Hepatocyte (in vitro differentiated cells): ENCODE results near the gene TCF19.

Experiments used
- EZH2 ChIP-seq: fragments of 200-600 bp; sonication (generic); IDR thresholded peaks from 2 replicates; pipeline ENCODE4 v1.6.1; 2016; ENCODE audit warnings: antibody characterized with exemption, mild to moderate bottlenecking, borderline replicate concordance
- EZH2phosphoT487 ChIP-seq: fragments of 200-600 bp; sonication (generic); IDR thresholded peaks from one replicate; pipeline ENCODE4 v1.6.1; 2018; ENCODE audit warnings: antibody characterized with exemption, mild to moderate bottlenecking, low read depth, moderate library complexity; ENCODE audit not compliant: unreplicated experiment, severe bottlenecking
- TF ChIP-seq, protein P1 (sequence below): fragments of 200-600 bp; sonication (generic); IDR thresholded peaks from 2 replicates; pipeline ENCODE4 v1.5.1; 2016; ENCODE audit warnings: antibody characterized with exemption, mild to moderate bottlenecking; ENCODE audit not compliant: poor library complexity

DNA sequence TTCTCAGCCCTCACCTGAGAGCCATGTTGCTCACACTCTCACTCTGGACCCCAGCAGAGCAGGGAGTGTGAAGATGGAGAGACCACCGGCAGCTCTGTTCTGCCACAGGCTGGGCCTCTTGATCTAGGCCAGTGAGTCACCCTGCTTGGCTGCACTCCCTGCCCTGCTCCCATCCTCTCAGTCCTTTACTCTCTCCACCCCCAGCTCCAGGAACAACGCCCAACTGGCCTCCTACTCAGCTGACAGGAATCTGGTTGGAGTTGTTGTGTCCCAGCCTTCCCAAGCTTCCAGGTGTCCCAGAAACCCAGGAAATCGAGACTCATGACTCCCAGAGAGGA lies 43.9 kb upstream of the TCF19 start, which contains the start of gene PSORS1C1:
- TF ChIP-seq EZH2 (no peak), EZH2phosphoT487 (no peak)
- TF ChIP-seq, protein P1, sequence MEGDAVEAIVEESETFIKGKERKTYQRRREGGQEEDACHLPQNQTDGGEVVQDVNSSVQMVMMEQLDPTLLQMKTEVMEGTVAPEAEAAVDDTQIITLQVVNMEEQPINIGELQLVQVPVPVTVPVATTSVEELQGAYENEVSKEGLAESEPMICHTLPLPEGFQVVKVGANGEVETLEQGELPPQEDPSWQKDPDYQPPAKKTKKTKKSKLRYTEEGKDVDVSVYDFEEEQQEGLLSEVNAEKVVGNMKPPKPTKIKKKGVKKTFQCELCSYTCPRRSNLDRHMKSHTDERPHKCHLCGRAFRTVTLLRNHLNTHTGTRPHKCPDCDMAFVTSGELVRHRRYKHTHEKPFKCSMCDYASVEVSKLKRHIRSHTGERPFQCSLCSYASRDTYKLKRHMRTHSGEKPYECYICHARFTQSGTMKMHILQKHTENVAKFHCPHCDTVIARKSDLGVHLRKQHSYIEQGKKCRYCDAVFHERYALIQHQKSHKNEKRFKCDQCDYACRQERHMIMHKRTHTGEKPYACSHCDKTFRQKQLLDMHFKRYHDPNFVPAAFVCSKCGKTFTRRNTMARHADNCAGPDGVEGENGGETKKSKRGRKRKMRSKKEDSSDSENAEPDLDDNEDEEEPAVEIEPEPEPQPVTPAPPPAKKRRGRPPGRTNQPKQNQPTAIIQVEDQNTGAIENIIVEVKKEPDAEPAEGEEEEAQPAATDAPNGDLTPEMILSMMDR: no peak
